Neural progenitor cell (in vitro differentiated cells): Measurements from ENCODE around the gene RASL10A. TPM values are rescaled to one million over a fixed set of nuclear protein-coding genes. Genes with fewer than 3 reads are reported as not detected.

Experiments
- DNase-seq: peaks from one replicate; pipeline ENCODE4 v3.0.0-alpha.2; 2016; ENCODE audit warnings: low spot score
- H2AFZ ChIP-seq: fragments of 200-600 bp; sonication (generic); replicated peaks from 2 replicates; pipeline ENCODE4 v1.6.1; 2016; ENCODE audit warnings: antibody characterized with exemption
- H3F3A ChIP-seq: fragments of 200-600 bp; sonication (generic); 2 replicates; pipeline ENCODE4 v1.6.1; 2016; ENCODE audit warnings: antibody characterized with exemption, low read depth
- H3K27ac ChIP-seq: fragments of 200-600 bp; sonication (generic); 2 replicates; pipeline ENCODE4 v1.5.1; 2016; ENCODE audit warnings: mild to moderate bottlenecking
- H3K27me3 ChIP-seq: fragments of 200-600 bp; sonication (generic); 2 replicates; pipeline ENCODE4 v1.6.1; 2016; ENCODE audit warnings: mild to moderate bottlenecking, moderate library complexity
- H3K36me3 ChIP-seq: fragments of 200-600 bp; sonication (generic); 2 replicates; pipeline ENCODE4 v1.5.1; 2016
- H3K4me1 ChIP-seq: fragments of 200-600 bp; sonication (generic); 2 replicates; pipeline ENCODE4 v1.6.1; 2016; ENCODE audit warnings: mixed run types
- H3K4me2 ChIP-seq: fragments of 200-600 bp; sonication (generic); 2 replicates; pipeline ENCODE4 v1.6.1; 2016
- H3K4me3 ChIP-seq: fragments of 200-600 bp; sonication (generic); 2 replicates; pipeline ENCODE4 v1.5.1; 2016
- H3K79me2 ChIP-seq: fragments of 200-600 bp; sonication (generic); 2 replicates; pipeline ENCODE4 v1.6.1; 2016; ENCODE audit warnings: low read depth
- H3K9ac ChIP-seq: fragments of 200-600 bp; sonication (generic); 2 replicates; pipeline ENCODE4 v1.6.1; 2016
- H3K9me3 ChIP-seq: fragments of 200-600 bp; sonication (generic); 2 replicates; pipeline ENCODE4 v1.5.1; 2016; ENCODE audit warnings: low read depth
- H4K20me1 ChIP-seq: fragments of 200-600 bp; sonication (generic); 2 replicates; pipeline ENCODE4 v1.6.1; 2016; ENCODE audit warnings: low read depth
- H3K27ac Mint-ChIP-seq: 3 replicates; pipeline ENCODE4 v1.8.0; 2021; ENCODE audit warnings: mixed read lengths
- H3K27me3 Mint-ChIP-seq: 2 replicates; pipeline ENCODE4 v1.8.0; 2022; ENCODE audit warnings: low read depth, mild to moderate bottlenecking, inconsistent platforms, moderate library complexity, mixed read lengths; ENCODE audit not compliant: insufficient read depth
- H3K36me3 Mint-ChIP-seq: 3 replicates; pipeline ENCODE4 v1.8.0; 2021; ENCODE audit warnings: mixed read lengths
- H3K4me1 Mint-ChIP-seq: 3 replicates; pipeline ENCODE4 v1.8.0; 2021; ENCODE audit warnings: mixed read lengths
- H3K4me3 Mint-ChIP-seq: 3 replicates; pipeline ENCODE4 v1.8.0; 2021; ENCODE audit warnings: mild to moderate bottlenecking, moderate library complexity, mixed read lengths
- H3K9me3 Mint-ChIP-seq: 3 replicates; pipeline ENCODE4 v1.8.0; 2020; ENCODE audit warnings: mixed read lengths
- EZH2 ChIP-seq: fragments of 200-600 bp; sonication (generic); IDR thresholded peaks from 2 replicates; pipeline ENCODE4 v1.6.1; 2017; ENCODE audit warnings: antibody characterized with exemption, mild to moderate bottlenecking, moderate library complexity
- EZH2phosphoT487 ChIP-seq: fragments of 200-600 bp; sonication (generic); IDR thresholded peaks from 2 replicates; pipeline ENCODE4 v1.6.1; 2017; ENCODE audit warnings: antibody characterized with exemption
- total RNA-seq: library from RNA; depleted of rRNA; stranded (reverse); fragments of >200 nt; gene quantifications from 2 replicates; pipeline ENCODE4 v1.2.3, GENCODE V29; 2015; ENCODE audit warnings: low replicate concordance
- TF ChIP-seq, protein P1 (sequence below): fragments of 200-600 bp; sonication (generic); IDR thresholded peaks from 2 replicates; pipeline ENCODE4 v1.5.1; 2017; ENCODE audit warnings: antibody characterized with exemption, mild to moderate bottlenecking

Gene RASL10A
- total RNA-seq, 1 donor from 2014 or later = 0.26 TPM

DNA sequence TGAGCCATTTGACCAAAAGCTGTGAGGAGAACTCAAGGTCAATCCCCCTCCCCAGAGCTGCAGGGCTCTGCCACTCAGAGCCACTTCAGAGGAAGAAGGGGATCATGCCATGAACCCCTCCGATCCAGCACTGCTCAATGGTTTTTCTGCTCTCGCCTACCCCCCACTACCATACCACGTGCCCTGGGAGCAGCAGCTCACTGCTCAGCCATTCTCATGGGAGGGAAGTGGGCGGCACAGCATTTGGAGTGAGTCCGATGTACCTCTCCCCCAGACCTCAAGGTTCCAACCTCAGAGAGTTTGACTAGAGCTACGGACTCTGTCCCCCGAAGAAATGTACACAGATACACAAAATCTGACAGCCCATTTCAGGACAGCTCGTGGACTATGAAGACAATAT is 38.4 kb upstream of the RASL10A start:
- peaks cover 17% of the 10 kb centered on the region for H3K36me3 Mint-ChIP-seq
- H3K36me3 ChIP-seq = no peaks in the 10 kb centered on the region

DNA sequence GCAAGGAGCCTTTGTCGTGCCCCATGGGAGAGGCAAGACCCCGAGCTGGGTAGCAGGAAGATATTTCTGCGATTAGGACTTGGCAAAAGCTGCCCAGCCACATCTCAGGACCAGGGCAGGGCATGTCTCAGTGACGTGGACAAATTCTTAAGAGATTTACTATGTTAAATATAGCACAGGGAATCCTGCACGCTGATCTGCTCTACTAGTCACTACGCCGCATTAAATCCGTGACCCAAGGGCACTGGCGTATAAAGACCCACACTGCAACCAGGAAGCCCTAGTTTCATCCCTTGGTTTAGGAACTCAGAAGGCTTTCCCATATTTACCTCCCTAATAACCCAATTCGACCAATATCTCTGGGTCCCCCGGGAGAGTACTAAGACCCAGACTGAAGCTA is 37.8 kb upstream of the RASL10A start:
- Histone ChIP-seq H3K4me1 (no peaks in the 10 kb centered on the region), H3K9ac (no peak overlapping the region), H2AFZ (no peak overlapping the region), H3K9me3 (no peaks in the 10 kb centered on the region), H3K4me2 (no peak overlapping the region), H3F3A (no peaks in the 10 kb centered on the region), H4K20me1 (no peaks in the 10 kb centered on the region), H3K27ac (no peak overlapping the region), H3K36me3 (no peaks in the 10 kb centered on the region), H3K27me3 (no peaks in the 10 kb centered on the region), H3K79me2 (no peaks in the 10 kb centered on the region), H3K4me3 (no peak overlapping the region)
- no peak for DNase-seq
- Mint-ChIP-seq H3K9me3 (no peaks in the 10 kb centered on the region), H3K4me1 (no peaks in the 10 kb centered on the region), H3K4me3 (no peak overlapping the region), H3K27me3 (peaks cover 8% of the 10 kb centered on the region), H3K27ac (no peak overlapping the region), H3K36me3 (peaks cover 21% of the 10 kb centered on the region)
- TF ChIP-seq EZH2phosphoT487 (no peak), EZH2 (no peak)
- TF ChIP-seq, protein P1, sequence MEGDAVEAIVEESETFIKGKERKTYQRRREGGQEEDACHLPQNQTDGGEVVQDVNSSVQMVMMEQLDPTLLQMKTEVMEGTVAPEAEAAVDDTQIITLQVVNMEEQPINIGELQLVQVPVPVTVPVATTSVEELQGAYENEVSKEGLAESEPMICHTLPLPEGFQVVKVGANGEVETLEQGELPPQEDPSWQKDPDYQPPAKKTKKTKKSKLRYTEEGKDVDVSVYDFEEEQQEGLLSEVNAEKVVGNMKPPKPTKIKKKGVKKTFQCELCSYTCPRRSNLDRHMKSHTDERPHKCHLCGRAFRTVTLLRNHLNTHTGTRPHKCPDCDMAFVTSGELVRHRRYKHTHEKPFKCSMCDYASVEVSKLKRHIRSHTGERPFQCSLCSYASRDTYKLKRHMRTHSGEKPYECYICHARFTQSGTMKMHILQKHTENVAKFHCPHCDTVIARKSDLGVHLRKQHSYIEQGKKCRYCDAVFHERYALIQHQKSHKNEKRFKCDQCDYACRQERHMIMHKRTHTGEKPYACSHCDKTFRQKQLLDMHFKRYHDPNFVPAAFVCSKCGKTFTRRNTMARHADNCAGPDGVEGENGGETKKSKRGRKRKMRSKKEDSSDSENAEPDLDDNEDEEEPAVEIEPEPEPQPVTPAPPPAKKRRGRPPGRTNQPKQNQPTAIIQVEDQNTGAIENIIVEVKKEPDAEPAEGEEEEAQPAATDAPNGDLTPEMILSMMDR = no peak

More for the DNA sequence above, 38.4 kb upstream of the RASL10A start:
- Histone ChIP-seq H3K79me2 (no peaks in the 10 kb centered on the region), H3K27me3 (no peaks in the 10 kb centered on the region), H3K9me3 (no peaks in the 10 kb centered on the region), H3K4me2 (no peak overlapping the region), H3K9ac (no peak overlapping the region), H3K4me1 (no peaks in the 10 kb centered on the region), H2AFZ (no peak overlapping the region), H3F3A (no peaks in the 10 kb centered on the region), H4K20me1 (no peaks in the 10 kb centered on the region), H3K4me3 (no peak overlapping the region), H3K27ac (no peak overlapping the region)
- TF ChIP-seq, protein P1 = no peak
- TF ChIP-seq EZH2 = no peak
- TF ChIP-seq EZH2phosphoT487 = no peak
- Mint-ChIP-seq H3K4me3 (no peak overlapping the region), H3K27me3 (peaks cover 8% of the 10 kb centered on the region), H3K27ac (no peak overlapping the region), H3K9me3 (no peaks in the 10 kb centered on the region), H3K4me1 (no peaks in the 10 kb centered on the region)
- DNase-seq = no peak

DNA sequence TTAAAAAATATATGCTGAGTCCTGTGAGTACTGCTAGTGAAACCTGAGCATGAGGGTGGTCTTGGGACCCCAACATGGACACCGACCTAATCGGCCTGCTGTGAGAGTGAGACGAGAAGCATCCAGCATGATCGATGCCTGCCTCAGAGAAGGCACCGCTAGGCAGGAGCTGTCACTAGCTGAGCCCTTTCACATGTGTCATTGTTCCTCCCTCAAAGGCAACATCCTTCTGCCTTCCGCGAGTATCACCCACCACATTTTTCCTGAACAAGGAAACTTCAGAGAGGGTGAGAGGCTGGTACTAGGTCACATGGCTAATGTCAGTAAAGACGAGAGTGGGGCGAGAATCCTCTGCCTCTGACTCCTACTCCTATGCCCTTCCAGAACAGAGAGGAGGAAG is 37.3 kb upstream of the RASL10A start:
- Histone ChIP-seq H2AFZ (no peak overlapping the region), H3K27ac (no peak overlapping the region), H3K27me3 (no peaks in the 10 kb centered on the region), H3K9ac (no peak overlapping the region), H3K4me2 (no peak overlapping the region), H3K4me3 (no peak overlapping the region), H4K20me1 (no peaks in the 10 kb centered on the region), H3F3A (no peaks in the 10 kb centered on the region), H3K9me3 (no peaks in the 10 kb centered on the region), H3K36me3 (no peaks in the 10 kb centered on the region), H3K4me1 (no peaks in the 10 kb centered on the region), H3K79me2 (no peaks in the 10 kb centered on the region)
- Mint-ChIP-seq H3K4me1 (no peaks in the 10 kb centered on the region), H3K36me3 (peaks cover 21% of the 10 kb centered on the region), H3K4me3 (no peak overlapping the region), H3K9me3 (no peaks in the 10 kb centered on the region), H3K27me3 (peaks cover 5% of the 10 kb centered on the region), H3K27ac (no peak overlapping the region)
- DNase-seq = no peak
- TF ChIP-seq, protein P1 = no peak
- TF ChIP-seq EZH2phosphoT487 (no peak), EZH2 (no peak)

DNA sequence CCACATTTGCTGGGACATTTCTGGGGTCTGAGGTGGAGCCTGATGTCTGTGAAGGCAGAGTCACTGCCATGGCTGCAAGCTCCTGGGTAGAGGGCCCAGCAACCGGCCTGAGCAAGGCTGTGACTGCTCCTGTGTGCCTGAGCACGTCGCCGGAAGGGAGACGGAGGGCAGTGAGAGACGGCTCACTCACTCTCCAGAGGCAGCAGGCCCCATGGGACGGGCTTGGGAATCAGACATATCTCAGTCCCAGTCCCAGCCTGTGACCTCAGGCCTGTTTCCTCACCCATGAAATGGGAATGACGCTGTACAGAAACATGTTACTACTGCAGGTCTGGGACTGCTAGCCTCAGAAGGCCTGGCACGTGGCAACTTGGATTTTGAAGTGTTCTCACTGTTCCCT is 36.4 kb upstream of the RASL10A start:
- H3K4me3 Mint-ChIP-seq = no peak overlapping the region
- Histone ChIP-seq H3K27me3 (no peaks in the 10 kb centered on the region), H3K79me2 (no peaks in the 10 kb centered on the region), H4K20me1 (peaks cover 3% of the 10 kb centered on the region), H3K9ac (no peak overlapping the region), H3K4me1 (peaks cover 3% of the 10 kb centered on the region), H3F3A (no peaks in the 10 kb centered on the region), H3K4me3 (no peak overlapping the region), H3K36me3 (no peaks in the 10 kb centered on the region), H3K4me2 (no peak overlapping the region), H3K27ac (no peak overlapping the region), H2AFZ (no peak overlapping the region), H3K9me3 (no peaks in the 10 kb centered on the region)
- no peak for DNase-seq
- peaks cover under 1% of the 10 kb centered on the region for H3K4me1 Mint-ChIP-seq
- H3K9me3 Mint-ChIP-seq = no peaks in the 10 kb centered on the region
- TF ChIP-seq, protein P1 = no peak
- TF ChIP-seq EZH2 (no peak), EZH2phosphoT487 (no peak)
- no peak overlapping the region for H3K27ac Mint-ChIP-seq
- peaks cover 21% of the 10 kb centered on the region for H3K36me3 Mint-ChIP-seq
- H3K27me3 Mint-ChIP-seq = peaks cover 5% of the 10 kb centered on the region
